Measurements from ENCODE around the gene PRR13. TPM values are rescaled to one million over a fixed set of nuclear protein-coding genes. Genes with fewer than 3 reads are reported as not detected.

PRR13 gene
- total and polyA plus RNA-seq, 2 of the 13 experiments (the other 11 are each of a cell fraction or from before 2014, with no cell fraction given), result 65.0 to 102 TPM

DNA sequence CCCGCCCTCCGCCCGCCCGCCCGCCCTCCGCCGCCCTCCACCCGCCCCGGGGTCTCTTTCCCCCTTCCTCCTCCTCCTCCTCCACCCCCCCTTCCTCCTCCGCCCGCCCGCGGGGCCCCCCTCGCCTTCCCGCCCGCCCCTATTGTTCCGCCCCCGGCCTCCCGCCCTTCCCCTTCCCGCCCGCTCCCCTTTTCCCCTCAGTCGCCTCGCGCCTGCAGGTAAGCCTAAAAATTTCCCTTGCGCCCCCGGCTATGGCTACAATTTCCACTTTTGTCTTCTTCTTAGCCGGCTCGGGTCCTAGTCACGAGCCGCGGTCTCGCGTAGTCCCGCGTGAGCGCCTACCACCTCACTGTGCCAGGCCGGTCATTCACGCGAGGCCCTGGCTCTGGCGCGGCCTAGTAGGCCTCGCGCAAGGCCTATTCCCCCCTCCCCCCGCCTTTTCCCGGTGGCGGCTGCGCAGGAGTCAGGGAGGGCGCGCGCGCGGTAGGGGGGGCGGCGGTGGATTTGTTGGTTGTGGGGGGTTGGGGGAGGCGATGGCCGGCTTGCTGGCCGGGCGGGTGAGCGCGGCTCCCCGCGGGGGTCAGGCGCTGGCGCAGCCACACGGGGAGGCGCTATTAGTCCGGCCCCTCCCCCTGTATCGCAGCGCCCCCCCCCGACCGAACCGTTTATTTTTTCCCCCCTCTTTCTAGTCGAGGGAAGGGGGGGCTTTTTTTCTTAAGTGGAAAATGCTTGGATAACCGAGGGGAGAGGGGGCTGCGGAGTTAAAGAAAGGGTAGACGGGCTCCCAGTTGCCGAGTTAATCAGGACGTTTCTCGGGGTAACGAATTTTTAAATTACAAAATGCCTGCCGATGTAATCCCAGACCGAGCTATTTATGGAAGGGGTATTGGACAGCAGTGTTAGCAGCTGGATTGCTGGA, 10.9 kb downstream of the PRR13 start (continued):
- TF ChIP-seq MXI1 (IDR thresholded peaks at IDR 0.05; ENCODE audit: borderline replicate concordance, low read depth, low read length) (no peak; the same call in 2 of the 3 replicates), ZBTB7B (CRISPR knock-in tag; IDR thresholded peaks at IDR 0.05) (no peak), ZFP90 (CRISPR knock-in tag; IDR thresholded peaks at IDR 0.05; ENCODE audit: borderline replicate concordance) (no peak), ARNT2 (CRISPR knock-in tag; IDR thresholded peaks at IDR 0.05; ENCODE audit: low read depth) (peak; percentile 55; the same call in 1 of the 2 replicates), MAFG (CRISPR knock-in tag; IDR thresholded peaks at IDR 0.05) (no peak), RELA (CRISPR knock-in tag; IDR thresholded peaks at IDR 0.05) (no peak), FLYWCH1 (CRISPR knock-in tag; IDR thresholded peaks at IDR 0.05) (no peak), ZNF615 (CRISPR knock-in tag; IDR thresholded peaks at IDR 0.05; ENCODE audit: borderline replicate concordance) (no peak), RXRA (CRISPR knock-in tag; IDR thresholded peaks at IDR 0.05) (no peak), SCMH1 (CRISPR knock-in tag; IDR thresholded peaks at IDR 0.05; ENCODE audit: borderline replicate concordance) (no peak), ASH2L (IDR thresholded peaks at IDR 0.05; ENCODE audit: insufficient read length, low read depth, low read length) (peak; percentile 96), U2AF1 (optimal IDR thresholded peaks at IDR 0.05; ENCODE audit: low read depth, low read length) (no peak), JDP2 (CRISPR knock-in tag; IDR thresholded peaks at IDR 0.05; ENCODE audit: borderline replicate concordance) (no peak; the same call in 1 of the 2 replicates), ZSCAN29 (CRISPR knock-in tag; conservative IDR thresholded peaks at IDR 0.05) (no peak), ZNF263 (CRISPR knock-in tag; IDR thresholded peaks at IDR 0.05) (peak; percentile 61)
- TF ChIP-seq, protein P1, sequence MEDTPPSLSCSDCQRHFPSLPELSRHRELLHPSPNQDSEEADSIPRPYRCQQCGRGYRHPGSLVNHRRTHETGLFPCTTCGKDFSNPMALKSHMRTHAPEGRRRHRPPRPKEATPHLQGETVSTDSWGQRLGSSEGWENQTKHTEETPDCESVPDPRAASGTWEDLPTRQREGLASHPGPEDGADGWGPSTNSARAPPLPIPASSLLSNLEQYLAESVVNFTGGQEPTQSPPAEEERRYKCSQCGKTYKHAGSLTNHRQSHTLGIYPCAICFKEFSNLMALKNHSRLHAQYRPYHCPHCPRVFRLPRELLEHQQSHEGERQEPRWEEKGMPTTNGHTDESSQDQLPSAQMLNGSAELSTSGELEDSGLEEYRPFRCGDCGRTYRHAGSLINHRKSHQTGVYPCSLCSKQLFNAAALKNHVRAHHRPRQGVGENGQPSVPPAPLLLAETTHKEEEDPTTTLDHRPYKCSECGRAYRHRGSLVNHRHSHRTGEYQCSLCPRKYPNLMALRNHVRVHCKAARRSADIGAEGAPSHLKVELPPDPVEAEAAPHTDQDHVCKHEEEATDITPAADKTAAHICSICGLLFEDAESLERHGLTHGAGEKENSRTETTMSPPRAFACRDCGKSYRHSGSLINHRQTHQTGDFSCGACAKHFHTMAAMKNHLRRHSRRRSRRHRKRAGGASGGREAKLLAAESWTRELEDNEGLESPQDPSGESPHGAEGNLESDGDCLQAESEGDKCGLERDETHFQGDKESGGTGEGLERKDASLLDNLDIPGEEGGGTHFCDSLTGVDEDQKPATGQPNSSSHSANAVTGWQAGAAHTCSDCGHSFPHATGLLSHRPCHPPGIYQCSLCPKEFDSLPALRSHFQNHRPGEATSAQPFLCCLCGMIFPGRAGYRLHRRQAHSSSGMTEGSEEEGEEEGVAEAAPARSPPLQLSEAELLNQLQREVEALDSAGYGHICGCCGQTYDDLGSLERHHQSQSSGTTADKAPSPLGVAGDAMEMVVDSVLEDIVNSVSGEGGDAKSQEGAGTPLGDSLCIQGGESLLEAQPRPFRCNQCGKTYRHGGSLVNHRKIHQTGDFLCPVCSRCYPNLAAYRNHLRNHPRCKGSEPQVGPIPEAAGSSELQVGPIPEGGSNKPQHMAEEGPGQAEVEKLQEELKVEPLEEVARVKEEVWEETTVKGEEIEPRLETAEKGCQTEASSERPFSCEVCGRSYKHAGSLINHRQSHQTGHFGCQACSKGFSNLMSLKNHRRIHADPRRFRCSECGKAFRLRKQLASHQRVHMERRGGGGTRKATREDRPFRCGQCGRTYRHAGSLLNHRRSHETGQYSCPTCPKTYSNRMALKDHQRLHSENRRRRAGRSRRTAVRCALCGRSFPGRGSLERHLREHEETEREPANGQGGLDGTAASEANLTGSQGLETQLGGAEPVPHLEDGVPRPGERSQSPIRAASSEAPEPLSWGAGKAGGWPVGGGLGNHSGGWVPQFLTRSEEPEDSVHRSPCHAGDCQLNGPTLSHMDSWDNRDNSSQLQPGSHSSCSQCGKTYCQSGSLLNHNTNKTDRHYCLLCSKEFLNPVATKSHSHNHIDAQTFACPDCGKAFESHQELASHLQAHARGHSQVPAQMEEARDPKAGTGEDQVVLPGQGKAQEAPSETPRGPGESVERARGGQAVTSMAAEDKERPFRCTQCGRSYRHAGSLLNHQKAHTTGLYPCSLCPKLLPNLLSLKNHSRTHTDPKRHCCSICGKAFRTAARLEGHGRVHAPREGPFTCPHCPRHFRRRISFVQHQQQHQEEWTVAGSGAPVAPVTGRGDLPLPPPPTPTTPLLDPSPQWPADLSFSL (CRISPR knock-in tag; IDR thresholded peaks at IDR 0.05), result no peak
- TF ChIP-seq, protein P2, sequence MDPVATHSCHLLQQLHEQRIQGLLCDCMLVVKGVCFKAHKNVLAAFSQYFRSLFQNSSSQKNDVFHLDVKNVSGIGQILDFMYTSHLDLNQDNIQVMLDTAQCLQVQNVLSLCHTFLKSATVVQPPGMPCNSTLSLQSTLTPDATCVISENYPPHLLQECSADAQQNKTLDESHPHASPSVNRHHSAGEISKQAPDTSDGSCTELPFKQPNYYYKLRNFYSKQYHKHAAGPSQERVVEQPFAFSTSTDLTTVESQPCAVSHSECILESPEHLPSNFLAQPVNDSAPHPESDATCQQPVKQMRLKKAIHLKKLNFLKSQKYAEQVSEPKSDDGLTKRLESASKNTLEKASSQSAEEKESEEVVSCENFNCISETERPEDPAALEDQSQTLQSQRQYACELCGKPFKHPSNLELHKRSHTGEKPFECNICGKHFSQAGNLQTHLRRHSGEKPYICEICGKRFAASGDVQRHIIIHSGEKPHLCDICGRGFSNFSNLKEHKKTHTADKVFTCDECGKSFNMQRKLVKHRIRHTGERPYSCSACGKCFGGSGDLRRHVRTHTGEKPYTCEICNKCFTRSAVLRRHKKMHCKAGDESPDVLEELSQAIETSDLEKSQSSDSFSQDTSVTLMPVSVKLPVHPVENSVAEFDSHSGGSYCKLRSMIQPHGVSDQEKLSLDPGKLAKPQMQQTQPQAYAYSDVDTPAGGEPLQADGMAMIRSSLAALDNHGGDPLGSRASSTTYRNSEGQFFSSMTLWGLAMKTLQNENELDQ (CRISPR knock-in tag; IDR thresholded peaks at IDR 0.05; ENCODE audit: borderline replicate concordance), result no peak
- TF ChIP-seq, protein P3, sequence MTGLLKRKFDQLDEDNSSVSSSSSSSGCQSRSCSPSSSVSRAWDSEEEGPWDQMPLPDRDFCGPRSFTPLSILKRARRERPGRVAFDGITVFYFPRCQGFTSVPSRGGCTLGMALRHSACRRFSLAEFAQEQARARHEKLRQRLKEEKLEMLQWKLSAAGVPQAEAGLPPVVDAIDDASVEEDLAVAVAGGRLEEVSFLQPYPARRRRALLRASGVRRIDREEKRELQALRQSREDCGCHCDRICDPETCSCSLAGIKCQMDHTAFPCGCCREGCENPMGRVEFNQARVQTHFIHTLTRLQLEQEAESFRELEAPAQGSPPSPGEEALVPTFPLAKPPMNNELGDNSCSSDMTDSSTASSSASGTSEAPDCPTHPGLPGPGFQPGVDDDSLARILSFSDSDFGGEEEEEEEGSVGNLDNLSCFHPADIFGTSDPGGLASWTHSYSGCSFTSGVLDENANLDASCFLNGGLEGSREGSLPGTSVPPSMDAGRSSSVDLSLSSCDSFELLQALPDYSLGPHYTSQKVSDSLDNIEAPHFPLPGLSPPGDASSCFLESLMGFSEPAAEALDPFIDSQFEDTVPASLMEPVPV (CRISPR knock-in tag; IDR thresholded peaks at IDR 0.05), result peak; percentile 77; the same call in 1 of the 2 replicates

All from HepG2 (cell line).